ENCODE measurements around the gene CSTPP1.

CSTPP1 gene

GRCh38 chr11:47136921-47137320 lies 200.4 kb downstream of the CSTPP1 start:
- Histone ChIP-seq H3K4me2 (ENCODE audit: low read depth, low read length, poor library complexity, severe bottlenecking) (no peak overlapping the region), H3K27me3 (ENCODE audit: low read length) (no peaks in the 10 kb centered on the region), H3K79me2 (ENCODE audit: insufficient read depth, low read length) (no peaks in the 10 kb centered on the region), H3K9ac (ENCODE audit: low read length) (no peak overlapping the region), H3K36me3 (ENCODE audit: low read length) (no peaks in the 10 kb centered on the region), H4K20me1 (ENCODE audit: low read depth, low read length) (no peaks in the 10 kb centered on the region), H3F3A (ENCODE audit: insufficient read depth) (no peaks in the 10 kb centered on the region), H3K9me2 (replicated peaks; ENCODE audit: insufficient read depth, low read length) (no peaks in the 10 kb centered on the region), H2AFZ (ENCODE audit: low read depth, low read length, severe bottlenecking) (no peak overlapping the region), H3K4me3 (ENCODE audit: insufficient read depth, low read length, poor library complexity, severe bottlenecking) (no peak overlapping the region), H3K9me3 (ENCODE audit: insufficient read depth, low read length) (no peaks in the 10 kb centered on the region), H3K27ac (ENCODE audit: low read depth, low read length) (no peak overlapping the region)
- TF ChIP-seq, protein P1, sequence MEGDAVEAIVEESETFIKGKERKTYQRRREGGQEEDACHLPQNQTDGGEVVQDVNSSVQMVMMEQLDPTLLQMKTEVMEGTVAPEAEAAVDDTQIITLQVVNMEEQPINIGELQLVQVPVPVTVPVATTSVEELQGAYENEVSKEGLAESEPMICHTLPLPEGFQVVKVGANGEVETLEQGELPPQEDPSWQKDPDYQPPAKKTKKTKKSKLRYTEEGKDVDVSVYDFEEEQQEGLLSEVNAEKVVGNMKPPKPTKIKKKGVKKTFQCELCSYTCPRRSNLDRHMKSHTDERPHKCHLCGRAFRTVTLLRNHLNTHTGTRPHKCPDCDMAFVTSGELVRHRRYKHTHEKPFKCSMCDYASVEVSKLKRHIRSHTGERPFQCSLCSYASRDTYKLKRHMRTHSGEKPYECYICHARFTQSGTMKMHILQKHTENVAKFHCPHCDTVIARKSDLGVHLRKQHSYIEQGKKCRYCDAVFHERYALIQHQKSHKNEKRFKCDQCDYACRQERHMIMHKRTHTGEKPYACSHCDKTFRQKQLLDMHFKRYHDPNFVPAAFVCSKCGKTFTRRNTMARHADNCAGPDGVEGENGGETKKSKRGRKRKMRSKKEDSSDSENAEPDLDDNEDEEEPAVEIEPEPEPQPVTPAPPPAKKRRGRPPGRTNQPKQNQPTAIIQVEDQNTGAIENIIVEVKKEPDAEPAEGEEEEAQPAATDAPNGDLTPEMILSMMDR (IDR thresholded peaks at IDR 0.05; ENCODE audit: insufficient read depth, low read length, poor library complexity, severe bottlenecking): no peak
- no peak for TF ChIP-seq EZH2phosphoT487 (conservative IDR thresholded peaks at IDR 0.05; ENCODE audit: low read length)

DNA sequence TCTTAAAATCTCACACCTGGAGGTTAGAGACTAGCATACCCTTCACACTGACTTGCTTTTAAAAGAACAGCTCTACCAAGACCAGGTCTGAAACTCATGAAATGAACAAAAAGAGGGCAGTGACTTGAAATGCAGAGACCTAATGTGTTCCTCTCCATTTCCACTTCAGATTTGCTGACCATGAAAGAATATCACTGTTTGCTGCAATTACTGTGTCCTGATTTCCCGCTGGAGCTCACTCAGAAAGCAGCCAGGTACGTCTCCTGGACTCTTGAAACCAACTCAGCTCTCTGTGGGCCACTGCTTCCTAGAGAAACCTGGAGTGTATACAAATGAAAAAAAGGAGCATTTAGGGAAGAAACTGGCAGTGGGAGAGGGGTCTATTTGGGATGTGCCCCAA lies 200.9 kb downstream of the CSTPP1 start:
- no peaks in the 10 kb centered on the region for H3F3A ChIP-seq (ENCODE audit: insufficient read depth)
- H3K27ac ChIP-seq (ENCODE audit: low read depth, low read length): no peak overlapping the region
- H3K9me2 ChIP-seq (replicated peaks; ENCODE audit: insufficient read depth, low read length): no peaks in the 10 kb centered on the region
- H3K9me3 ChIP-seq (ENCODE audit: insufficient read depth, low read length): no peaks in the 10 kb centered on the region
- H3K36me3 ChIP-seq (ENCODE audit: low read length): no peaks in the 10 kb centered on the region
- no peak for TF ChIP-seq EZH2phosphoT487 (conservative IDR thresholded peaks at IDR 0.05; ENCODE audit: low read length)
- TF ChIP-seq, protein P1 (IDR thresholded peaks at IDR 0.05; ENCODE audit: insufficient read depth, low read length, poor library complexity, severe bottlenecking): no peak
- H3K4me3 ChIP-seq (ENCODE audit: insufficient read depth, low read length, poor library complexity, severe bottlenecking): no peak overlapping the region
- no peaks in the 10 kb centered on the region for H3K27me3 ChIP-seq (ENCODE audit: low read length)
- H4K20me1 ChIP-seq (ENCODE audit: low read depth, low read length): no peaks in the 10 kb centered on the region
- no peak overlapping the region for H3K9ac ChIP-seq (ENCODE audit: low read length)
- H3K4me2 ChIP-seq (ENCODE audit: low read depth, low read length, poor library complexity, severe bottlenecking): no peak overlapping the region
- no peaks in the 10 kb centered on the region for H3K79me2 ChIP-seq (ENCODE audit: insufficient read depth, low read length)
- no peak overlapping the region for H2AFZ ChIP-seq (ENCODE audit: low read depth, low read length, severe bottlenecking)

DNA sequence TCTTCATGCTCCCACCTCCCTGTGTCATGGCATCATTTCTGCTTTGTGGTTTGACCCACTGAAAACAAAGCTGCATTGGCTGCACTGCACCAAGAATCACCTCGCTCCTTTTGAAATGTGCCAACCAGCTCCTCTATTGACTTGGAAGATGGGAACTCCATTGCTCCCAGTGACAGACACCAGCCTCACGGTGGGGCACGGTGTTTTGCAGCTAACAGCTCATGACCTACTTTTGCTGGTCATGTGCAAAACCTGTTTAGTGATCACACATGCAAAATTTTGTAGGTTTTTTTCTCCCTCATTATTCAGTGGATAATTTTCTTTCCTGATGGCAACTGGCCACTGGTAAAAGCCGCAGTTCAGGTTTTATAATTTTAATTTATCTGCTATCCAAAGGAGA lies 203.3 kb downstream of the CSTPP1 start:
- Histone ChIP-seq H3K4me2 (ENCODE audit: low read depth, low read length, poor library complexity, severe bottlenecking) (no peak overlapping the region), H3K27me3 (ENCODE audit: low read length) (no peaks in the 10 kb centered on the region), H3K36me3 (ENCODE audit: low read length) (no peaks in the 10 kb centered on the region), H3F3A (ENCODE audit: insufficient read depth) (no peaks in the 10 kb centered on the region), H3K9me2 (replicated peaks; ENCODE audit: insufficient read depth, low read length) (no peaks in the 10 kb centered on the region), H3K9ac (ENCODE audit: low read length) (no peak overlapping the region), H4K20me1 (ENCODE audit: low read depth, low read length) (no peaks in the 10 kb centered on the region), H2AFZ (ENCODE audit: low read depth, low read length, severe bottlenecking) (no peak overlapping the region), H3K27ac (ENCODE audit: low read depth, low read length) (no peak overlapping the region), H3K9me3 (ENCODE audit: insufficient read depth, low read length) (no peaks in the 10 kb centered on the region), H3K79me2 (ENCODE audit: insufficient read depth, low read length) (no peaks in the 10 kb centered on the region), H3K4me3 (ENCODE audit: insufficient read depth, low read length, poor library complexity, severe bottlenecking) (no peak overlapping the region)
- no peak for TF ChIP-seq EZH2phosphoT487 (conservative IDR thresholded peaks at IDR 0.05; ENCODE audit: low read length)
- TF ChIP-seq, protein P1 (IDR thresholded peaks at IDR 0.05; ENCODE audit: insufficient read depth, low read length, poor library complexity, severe bottlenecking): no peak
